ENCODE measurements around the gene EIPR1. TPM values are rescaled to one million over a fixed set of nuclear protein-coding genes. Genes with fewer than 3 reads are reported as not detected.

EIPR1 gene
- polyA plus RNA-seq, 1 donor from 2014 or later: 138 TPM

GRCh38 chr2:3421580-3421979 is 44.0 kb upstream of the EIPR1 start:
- no peaks in the 10 kb centered on the region for H4K20me1 ChIP-seq (ENCODE audit: insufficient read depth)
- TF ChIP-seq RAD21 (conservative IDR thresholded peaks at IDR 0.05): no peak
- TF ChIP-seq TAF1 (IDR thresholded peaks at IDR 0.05; ENCODE audit: low read depth): no peak
- TF ChIP-seq SMC3 (conservative IDR thresholded peaks at IDR 0.05; ENCODE audit: poor library complexity): no peak
- TF ChIP-seq MXI1 (conservative IDR thresholded peaks at IDR 0.05; ENCODE audit: poor library complexity, severe bottlenecking): no peak
- no peak for TF ChIP-seq REST (IDR thresholded peaks at IDR 0.05; ENCODE audit: borderline replicate concordance)
- TF ChIP-seq EP300 (conservative IDR thresholded peaks at IDR 0.05; ENCODE audit: poor library complexity, severe bottlenecking): no peak
- TF ChIP-seq CTCF (IDR thresholded peaks at IDR 0.05; ENCODE audit: poor library complexity, severe bottlenecking): no peak
- no peak for TF ChIP-seq POLR2AphosphoS5 (IDR thresholded peaks at IDR 0.05)
- TF ChIP-seq EZH2 (IDR thresholded peaks at IDR 0.05; ENCODE audit: borderline replicate concordance, insufficient read depth, low read length, poor library complexity, severe bottlenecking): no peak
- H3K27me3 ChIP-seq (ENCODE audit: insufficient read depth, low read depth, low read length): no peaks in the 10 kb centered on the region
- H3K9me2 ChIP-seq (ENCODE audit: insufficient read depth, low read length): no peaks in the 10 kb centered on the region
- no peak overlapping the region for H3K4me3 ChIP-seq (ENCODE audit: low read length)
- peak overlapping the region; percentile 38 for H3K27ac ChIP-seq (ENCODE audit: low read length)
- H3K4me2 ChIP-seq (ENCODE audit: low read length): no peak overlapping the region
- H3F3A ChIP-seq (ENCODE audit: insufficient read depth, low read length, poor library complexity, severe bottlenecking): no peaks in the 10 kb centered on the region
- no peaks in the 10 kb centered on the region for H3K9me3 ChIP-seq (ENCODE audit: low read length)
- peak overlapping the region; percentile 9 for H3K9ac ChIP-seq (ENCODE audit: low read length)
- H3K36me3 ChIP-seq (ENCODE audit: insufficient read depth, low read length): peaks cover 12% of the 10 kb centered on the region
- no peak overlapping the region for H2AFZ ChIP-seq (ENCODE audit: low read depth, low read length)
- H3K79me2 ChIP-seq (replicated peaks; ENCODE audit: insufficient read depth, low read length): no peaks in the 10 kb centered on the region

- Histone ChIP-seq H3K9me3 (ENCODE audit: low read length) (no peaks in the 10 kb centered on the region), H3K27ac (ENCODE audit: low read length) (peak overlapping the region; percentile 32), H3K9me2 (ENCODE audit: insufficient read depth, low read length) (no peaks in the 10 kb centered on the region), H3K9ac (ENCODE audit: low read length) (no peak overlapping the region), H3K4me3 (ENCODE audit: low read length) (no peak overlapping the region), H3F3A (ENCODE audit: insufficient read depth, low read length, poor library complexity, severe bottlenecking) (no peaks in the 10 kb centered on the region), H3K4me2 (ENCODE audit: low read length) (no peak overlapping the region), H2AFZ (ENCODE audit: low read depth, low read length) (no peak overlapping the region), H3K27me3 (ENCODE audit: insufficient read depth, low read depth, low read length) (no peaks in the 10 kb centered on the region), H3K79me2 (replicated peaks; ENCODE audit: insufficient read depth, low read length) (no peaks in the 10 kb centered on the region), H3K36me3 (ENCODE audit: insufficient read depth, low read length) (peaks cover 12% of the 10 kb centered on the region), H4K20me1 (ENCODE audit: insufficient read depth) (no peaks in the 10 kb centered on the region)
- TF ChIP-seq CTCF (IDR thresholded peaks at IDR 0.05; ENCODE audit: poor library complexity, severe bottlenecking) (no peak), POLR2AphosphoS5 (IDR thresholded peaks at IDR 0.05) (no peak), EZH2 (IDR thresholded peaks at IDR 0.05; ENCODE audit: borderline replicate concordance, insufficient read depth, low read length, poor library complexity, severe bottlenecking) (no peak), REST (IDR thresholded peaks at IDR 0.05; ENCODE audit: borderline replicate concordance) (no peak), MXI1 (conservative IDR thresholded peaks at IDR 0.05; ENCODE audit: poor library complexity, severe bottlenecking) (no peak), EP300 (conservative IDR thresholded peaks at IDR 0.05; ENCODE audit: poor library complexity, severe bottlenecking) (no peak), TAF1 (IDR thresholded peaks at IDR 0.05; ENCODE audit: low read depth) (no peak), RAD21 (conservative IDR thresholded peaks at IDR 0.05) (no peak), SMC3 (conservative IDR thresholded peaks at IDR 0.05; ENCODE audit: poor library complexity) (no peak)
Measured at GRCh38 chr2:3420769-3421397, 43.3 kb upstream of the EIPR1 start.

All from neural cell (in vitro differentiated cells).